HG03025 (cell line): ENCODE data around the gene DLG2.
"Not testable (repeated sequence)": the region's sequence is repeated elsewhere in the genome, so short reads cannot be mapped to it uniquely, and the experiment has no call there.

Source experiments
- ATAC-seq: cut with Tn5 transposase; IDR thresholded peaks from one replicate; pipeline ENCODE4 v1.9.1; 2021; ENCODE audit warnings: mild to moderate bottlenecking, moderate library complexity; ENCODE audit not compliant: unreplicated experiment, low FRiP score

The DLG2 gene

GRCh38 chr11:85257837-85258236 lies 369.3 kb downstream of the DLG2 start:
- ATAC-seq = no peak

DNA sequence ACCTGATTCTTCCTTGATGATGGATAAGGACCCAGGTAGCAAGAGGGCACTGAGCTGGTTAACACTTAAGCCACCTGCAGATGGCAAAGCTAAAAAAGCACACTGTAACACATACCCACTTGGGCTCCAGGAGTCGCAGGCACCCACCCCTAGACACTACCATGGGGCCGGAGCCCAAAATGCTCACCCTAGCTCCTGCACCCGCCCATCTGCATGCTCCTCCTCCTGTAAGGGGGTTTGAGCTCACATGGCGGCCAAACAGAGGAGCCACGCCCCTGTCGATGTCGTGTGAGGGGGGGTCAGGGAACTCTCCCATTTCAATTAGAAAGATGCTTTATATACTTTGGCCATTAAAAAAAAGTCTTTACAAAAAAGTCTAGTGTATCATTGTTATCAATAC lies 370.7 kb downstream of the DLG2 start:
- ATAC-seq = no peak

- ATAC-seq = no peak
Measured at GRCh38 chr11:85249482-85249881, 377.7 kb downstream of the DLG2 start.

GRCh38 chr11:85247797-85248196 lies 379.3 kb downstream of the DLG2 start:
- no peak for ATAC-seq

- ATAC-seq = no peak
Measured at GRCh38 chr11:85238906-85239305, 388.2 kb downstream of the DLG2 start.

- not testable (repeated sequence) for ATAC-seq
Measured at GRCh38 chr11:85238038-85238437, 389.1 kb downstream of the DLG2 start.

- ATAC-seq = no peak
Measured at GRCh38 chr11:85236211-85236610, 390.9 kb downstream of the DLG2 start.

- no peak for ATAC-seq
Measured at GRCh38 chr11:85232559-85232958, 394.6 kb downstream of the DLG2 start.

GRCh38 chr11:85231588-85231987 lies 395.6 kb downstream of the DLG2 start:
- no peak for ATAC-seq

DNA sequence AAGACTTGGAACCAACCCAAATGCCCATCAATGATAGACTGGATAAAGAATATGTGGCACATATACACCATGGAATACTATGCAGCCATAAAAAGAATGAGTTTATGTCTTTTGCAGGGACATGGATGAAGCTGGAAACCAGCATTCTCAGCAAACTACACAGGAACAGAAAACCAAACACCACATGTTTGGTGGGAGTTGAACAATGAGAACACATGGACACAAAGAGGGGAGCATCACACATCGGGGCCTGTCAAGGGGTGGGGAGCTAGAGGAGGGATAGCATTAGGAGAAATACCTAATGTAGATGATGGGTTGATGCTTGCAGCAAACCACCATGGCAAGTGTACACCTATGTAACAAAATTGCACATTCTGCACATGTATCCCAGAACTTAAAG lies 397.4 kb downstream of the DLG2 start:
- not testable (repeated sequence) for ATAC-seq

GRCh38 chr11:85196968-85197367 lies 430.2 kb downstream of the DLG2 start:
- ATAC-seq = no peak

DNA sequence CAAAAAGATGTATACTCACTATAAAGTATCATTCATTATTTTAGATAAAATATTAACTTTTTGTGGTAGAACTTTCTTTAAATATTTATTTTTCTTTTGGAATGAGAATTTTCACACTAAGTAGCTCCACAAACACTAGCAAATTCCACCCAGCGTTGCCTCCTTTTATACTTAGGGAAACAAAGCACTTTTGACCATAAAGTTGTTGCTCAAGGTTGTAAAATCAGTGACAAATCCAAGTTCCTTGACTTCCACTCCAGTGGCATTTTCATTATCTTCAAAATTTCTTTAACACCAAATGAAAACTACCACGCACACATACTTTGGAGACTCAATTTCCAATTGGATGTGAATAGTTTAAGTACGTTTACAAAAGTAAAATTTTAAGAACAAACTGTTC lies 431.2 kb downstream of the DLG2 start:
- no peak for ATAC-seq

- ATAC-seq = no peak
Measured at GRCh38 chr11:85187992-85188391, 439.2 kb downstream of the DLG2 start.

DNA sequence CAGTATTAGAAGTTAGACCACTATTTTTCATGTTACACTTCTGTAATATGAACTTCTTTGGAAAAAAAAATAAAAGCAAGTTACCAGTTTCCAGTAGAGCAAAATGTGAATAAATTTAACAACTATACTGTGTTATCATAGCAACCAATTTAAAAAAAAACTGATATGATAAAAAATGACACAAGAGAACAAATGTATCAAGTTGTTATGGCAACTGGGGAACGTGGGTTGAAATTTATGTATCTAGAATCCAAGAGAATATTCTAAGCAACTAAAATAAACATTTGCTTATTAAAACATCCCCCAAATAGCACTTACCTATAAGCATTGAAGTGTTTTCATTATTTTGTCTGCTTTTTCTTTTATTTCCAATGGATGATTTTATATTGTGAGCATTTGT lies 442.4 kb downstream of the DLG2 start:
- ATAC-seq = no peak

DNA sequence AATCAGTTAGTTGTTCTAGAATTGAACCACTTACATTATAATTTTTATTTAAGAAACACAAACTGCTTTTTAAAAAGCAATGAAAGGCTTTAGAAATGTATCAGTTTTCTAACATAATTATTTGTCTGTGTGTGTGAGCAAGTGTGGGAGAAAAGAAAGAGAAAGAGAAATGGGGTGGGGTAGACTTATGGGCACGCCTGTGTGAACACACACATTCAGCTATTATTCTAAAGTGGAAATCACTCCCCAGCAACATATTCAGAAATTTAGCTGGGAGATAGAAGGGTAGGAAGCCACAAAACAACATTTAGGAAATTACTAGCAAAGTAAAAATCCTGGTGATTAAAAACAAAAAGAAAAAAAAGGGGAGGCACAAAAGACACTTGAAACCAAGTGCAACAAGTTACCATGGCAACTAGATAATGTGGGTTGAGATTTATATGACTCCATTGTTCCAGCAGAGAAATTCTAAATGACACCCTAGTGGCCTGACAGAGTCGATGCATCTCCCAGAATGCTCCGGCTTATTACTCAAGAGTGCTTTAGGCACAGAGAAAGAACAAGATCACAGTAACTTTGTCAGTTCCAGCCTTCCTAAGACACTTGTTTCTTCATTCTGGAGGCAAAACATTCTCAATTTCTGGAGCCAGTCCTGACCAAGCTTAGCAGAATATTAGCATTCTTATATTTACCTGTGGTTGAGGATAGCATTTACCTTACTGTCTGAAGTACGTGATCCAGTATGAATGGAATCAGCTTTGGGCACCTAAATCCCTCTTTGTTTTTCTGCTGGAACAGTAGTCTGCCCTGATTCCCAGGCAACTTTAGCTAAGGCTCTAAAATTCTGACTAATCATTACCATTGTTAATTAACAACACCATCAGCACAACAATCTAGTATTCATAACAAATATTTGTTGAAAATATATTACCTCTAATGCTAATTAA lies 444.4 kb downstream of the DLG2 start:
- peak; percentile 65 for ATAC-seq

- ATAC-seq = no peak
Measured at GRCh38 chr11:85180528-85180927, 446.6 kb downstream of the DLG2 start.

DNA sequence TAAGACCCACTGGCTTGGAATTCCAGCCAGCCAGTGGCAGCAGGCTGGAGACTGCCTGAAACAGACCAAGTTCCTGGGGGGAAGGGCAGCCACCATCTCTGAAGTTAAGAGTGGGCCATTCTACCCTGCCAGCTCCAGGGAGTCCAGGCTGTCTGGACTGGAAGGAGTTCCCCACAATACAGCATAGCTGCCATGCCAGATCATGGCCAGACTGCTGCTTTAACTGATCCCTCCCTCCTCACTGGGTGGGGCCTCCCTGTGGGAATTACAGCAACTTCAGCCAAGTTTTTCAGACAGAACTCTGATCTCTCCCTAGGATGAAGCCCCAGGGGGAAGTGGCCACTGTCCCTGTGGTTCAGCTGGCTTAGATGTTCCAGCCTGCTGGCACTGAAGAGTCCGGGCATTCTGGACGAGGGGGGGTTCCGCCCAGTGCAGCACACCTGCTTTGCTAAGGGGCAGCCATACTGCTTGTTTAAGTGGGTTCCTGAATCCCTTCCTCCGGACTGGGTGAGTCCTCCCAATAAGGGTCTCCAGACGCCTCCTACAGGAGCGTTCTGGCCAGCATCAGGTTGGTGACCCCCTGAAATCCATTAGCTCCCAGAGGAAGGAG lies 455.4 kb downstream of the DLG2 start:
- no peak for ATAC-seq

GRCh38 chr11:85170184-85170583 lies 457.0 kb downstream of the DLG2 start:
- no peak for ATAC-seq

GRCh38 chr11:85167471-85167870 lies 459.7 kb downstream of the DLG2 start:
- ATAC-seq = no peak

GRCh38 chr11:85167038-85167437 lies 460.1 kb downstream of the DLG2 start:
- no peak for ATAC-seq

DNA sequence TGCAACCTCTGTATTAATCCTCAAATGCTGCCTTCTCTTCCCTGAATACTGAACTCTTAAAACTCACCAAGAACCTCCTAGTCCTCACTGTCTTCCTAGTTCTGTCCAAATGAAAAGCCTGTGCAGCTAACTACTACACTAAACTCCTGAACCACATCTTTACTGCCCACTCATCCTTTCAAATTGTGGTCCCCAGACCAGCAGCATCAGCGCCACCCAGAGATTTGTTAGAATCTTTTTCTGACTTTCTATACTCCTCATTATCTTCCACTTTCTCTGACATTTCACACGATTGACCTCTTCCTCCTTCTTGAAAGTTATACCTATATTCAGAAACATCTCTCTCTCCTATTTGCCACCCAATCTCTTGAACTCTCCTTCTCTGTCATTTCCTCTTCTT lies 461.3 kb downstream of the DLG2 start:
- peak; percentile 68 for ATAC-seq

DNA sequence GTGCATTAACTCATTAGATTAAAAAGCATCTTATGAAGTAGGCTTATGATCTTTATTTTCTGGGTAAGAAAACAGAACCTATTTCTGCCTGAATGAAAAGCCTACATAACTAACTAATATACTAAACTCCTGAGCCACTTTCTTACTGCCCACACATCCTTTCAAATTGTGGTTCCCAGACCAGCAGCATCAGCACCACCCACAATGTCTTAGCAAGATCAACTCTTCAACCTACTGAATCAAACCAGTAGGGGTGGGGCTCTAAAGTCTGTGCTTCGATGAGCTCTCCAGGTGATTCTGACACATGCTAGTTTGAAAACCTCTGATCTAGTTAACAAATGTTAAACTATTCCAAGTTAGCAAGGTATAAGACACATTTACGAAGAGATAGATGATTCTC lies 462.4 kb downstream of the DLG2 start:
- ATAC-seq = no peak
